ENCODE results near the gene RBMS2. TPM values are rescaled to one million over a fixed set of nuclear protein-coding genes. Genes with fewer than 3 reads are reported as not detected.

The RBMS2 gene
- total and polyA plus RNA-seq, 9 of the 15 experiments (the other 6 are each of a cell fraction or from before 2014, with no cell fraction given): 0.08 to 10.5 (median 0.31) TPM

DNA sequence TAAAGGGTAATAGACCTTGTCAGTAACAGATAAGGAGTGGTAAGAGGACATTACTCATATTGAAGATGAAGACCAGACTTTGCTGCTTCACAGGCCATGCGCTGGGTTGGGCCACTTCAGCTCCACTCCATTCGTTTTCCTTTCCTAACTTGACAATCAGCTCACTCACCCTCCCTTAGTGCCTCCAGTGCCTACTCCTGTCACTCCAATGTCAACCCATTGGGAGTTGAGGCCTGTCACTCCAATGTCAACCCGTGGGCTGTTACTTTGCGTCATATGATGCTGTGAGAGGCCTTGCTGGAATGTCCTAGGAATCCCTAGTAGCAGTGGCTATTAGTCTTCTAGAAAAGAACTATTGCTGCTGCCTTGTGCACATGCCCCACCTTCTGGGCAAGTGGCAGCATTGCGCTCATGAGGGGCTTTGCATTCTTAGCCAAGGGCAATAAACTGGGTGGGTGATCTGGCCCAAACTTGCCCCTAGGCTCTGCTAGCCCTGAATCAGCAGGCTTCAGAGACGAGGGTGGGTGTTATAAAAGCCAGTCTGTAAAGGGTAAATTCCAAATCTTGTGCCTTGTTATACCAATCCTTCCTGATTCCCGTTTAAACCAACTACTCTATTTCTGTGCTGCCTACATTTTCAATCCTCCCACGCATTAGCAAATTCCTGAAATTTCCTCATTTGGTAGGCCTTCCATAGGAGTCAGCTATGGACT is 72.4 kb downstream of the RBMS2 start (continued):
- TF ChIP-seq ZNF444 (CRISPR knock-in tag; IDR thresholded peaks at IDR 0.05): no peak
- no peak for TF ChIP-seq SIN3B (IDR thresholded peaks at IDR 0.05; ENCODE audit: low read depth)
- TF ChIP-seq MEIS2 (IDR thresholded peaks at IDR 0.05; ENCODE audit: partially characterized antibody): peak; percentile 73
- no peak for TF ChIP-seq SIX5 (IDR thresholded peaks at IDR 0.05; ENCODE audit: borderline replicate concordance in 1 of 2, insufficient read depth in 1 of 2, low read depth in 1 of 2, low read length in 2 of 2)
- TF ChIP-seq HDAC2 (IDR thresholded peaks at IDR 0.05): no peak
- TF ChIP-seq, protein P1, sequence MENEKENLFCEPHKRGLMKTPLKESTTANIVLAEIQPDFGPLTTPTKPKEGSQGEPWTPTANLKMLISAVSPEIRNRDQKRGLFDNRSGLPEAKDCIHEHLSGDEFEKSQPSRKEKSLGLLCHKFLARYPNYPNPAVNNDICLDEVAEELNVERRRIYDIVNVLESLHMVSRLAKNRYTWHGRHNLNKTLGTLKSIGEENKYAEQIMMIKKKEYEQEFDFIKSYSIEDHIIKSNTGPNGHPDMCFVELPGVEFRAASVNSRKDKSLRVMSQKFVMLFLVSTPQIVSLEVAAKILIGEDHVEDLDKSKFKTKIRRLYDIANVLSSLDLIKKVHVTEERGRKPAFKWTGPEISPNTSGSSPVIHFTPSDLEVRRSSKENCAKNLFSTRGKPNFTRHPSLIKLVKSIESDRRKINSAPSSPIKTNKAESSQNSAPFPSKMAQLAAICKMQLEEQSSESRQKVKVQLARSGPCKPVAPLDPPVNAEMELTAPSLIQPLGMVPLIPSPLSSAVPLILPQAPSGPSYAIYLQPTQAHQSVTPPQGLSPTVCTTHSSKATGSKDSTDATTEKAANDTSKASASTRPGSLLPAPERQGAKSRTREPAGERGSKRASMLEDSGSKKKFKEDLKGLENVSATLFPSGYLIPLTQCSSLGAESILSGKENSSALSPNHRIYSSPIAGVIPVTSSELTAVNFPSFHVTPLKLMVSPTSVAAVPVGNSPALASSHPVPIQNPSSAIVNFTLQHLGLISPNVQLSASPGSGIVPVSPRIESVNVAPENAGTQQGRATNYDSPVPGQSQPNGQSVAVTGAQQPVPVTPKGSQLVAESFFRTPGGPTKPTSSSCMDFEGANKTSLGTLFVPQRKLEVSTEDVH (IDR thresholded peaks at IDR 0.05; ENCODE audit: low read depth, partially characterized antibody): no peak
- no peak for TF ChIP-seq ZNF146 (CRISPR knock-in tag; IDR thresholded peaks at IDR 0.05; ENCODE audit: unreplicated experiment)
- TF ChIP-seq ZZZ3 (IDR thresholded peaks at IDR 0.05): no peak
- TF ChIP-seq MCM3 (IDR thresholded peaks at IDR 0.05): no peak
- TF ChIP-seq KDM4B (IDR thresholded peaks at IDR 0.05; ENCODE audit: borderline replicate concordance in 2 of 2, low read depth in 1 of 2): no peak
- TF ChIP-seq RBFOX2 (IDR thresholded peaks at IDR 0.05; ENCODE audit: low read depth, low read length): no peak
- TF ChIP-seq ARID4B (CRISPR knock-in tag; IDR thresholded peaks at IDR 0.05): no peak
- TF ChIP-seq EGR1 (conservative IDR thresholded peaks at IDR 0.05): no peak
- TF ChIP-seq, protein P2, sequence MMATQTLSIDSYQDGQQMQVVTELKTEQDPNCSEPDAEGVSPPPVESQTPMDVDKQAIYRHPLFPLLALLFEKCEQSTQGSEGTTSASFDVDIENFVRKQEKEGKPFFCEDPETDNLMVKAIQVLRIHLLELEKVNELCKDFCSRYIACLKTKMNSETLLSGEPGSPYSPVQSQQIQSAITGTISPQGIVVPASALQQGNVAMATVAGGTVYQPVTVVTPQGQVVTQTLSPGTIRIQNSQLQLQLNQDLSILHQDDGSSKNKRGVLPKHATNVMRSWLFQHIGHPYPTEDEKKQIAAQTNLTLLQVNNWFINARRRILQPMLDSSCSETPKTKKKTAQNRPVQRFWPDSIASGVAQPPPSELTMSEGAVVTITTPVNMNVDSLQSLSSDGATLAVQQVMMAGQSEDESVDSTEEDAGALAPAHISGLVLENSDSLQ (IDR thresholded peaks at IDR 0.05): peak; percentile 88
- no peak for TF ChIP-seq KHSRP (IDR thresholded peaks at IDR 0.05)
- peak in 1 of 2 experiments; percentile 92; a peak in 2 of 4 replicates for TF ChIP-seq TEAD1 (CRISPR knock-in tag; IDR thresholded peaks at IDR 0.05)
- TF ChIP-seq, protein P3, sequence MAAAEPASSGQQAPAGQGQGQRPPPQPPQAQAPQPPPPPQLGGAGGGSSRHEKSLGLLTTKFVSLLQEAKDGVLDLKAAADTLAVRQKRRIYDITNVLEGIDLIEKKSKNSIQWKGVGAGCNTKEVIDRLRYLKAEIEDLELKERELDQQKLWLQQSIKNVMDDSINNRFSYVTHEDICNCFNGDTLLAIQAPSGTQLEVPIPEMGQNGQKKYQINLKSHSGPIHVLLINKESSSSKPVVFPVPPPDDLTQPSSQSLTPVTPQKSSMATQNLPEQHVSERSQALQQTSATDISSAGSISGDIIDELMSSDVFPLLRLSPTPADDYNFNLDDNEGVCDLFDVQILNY (CRISPR knock-in tag; IDR thresholded peaks at IDR 0.05): no peak
- no peak for TF ChIP-seq NFYB (IDR thresholded peaks at IDR 0.05; ENCODE audit: extremely low read depth, insufficient read length)
- TF ChIP-seq DIDO1 (tag; IDR thresholded peaks at IDR 0.05; ENCODE audit: low read depth): no peak
- TF ChIP-seq ZNF174 (CRISPR knock-in tag; IDR thresholded peaks at IDR 0.05): no peak

Measured in K562 (cell line).